GM19455 (cell line): Measurements from ENCODE around the gene ZNF274.
"Not testable (repeated sequence)": the region's sequence is repeated elsewhere in the genome, so short reads cannot be mapped to it uniquely, and the experiment has no call there.

Experiments
- ATAC-seq: cut with Tn5 transposase; IDR thresholded peaks from one replicate; pipeline ENCODE4 v1.9.1; 2021; ENCODE audit not compliant: unreplicated experiment

ZNF274 gene

DNA sequence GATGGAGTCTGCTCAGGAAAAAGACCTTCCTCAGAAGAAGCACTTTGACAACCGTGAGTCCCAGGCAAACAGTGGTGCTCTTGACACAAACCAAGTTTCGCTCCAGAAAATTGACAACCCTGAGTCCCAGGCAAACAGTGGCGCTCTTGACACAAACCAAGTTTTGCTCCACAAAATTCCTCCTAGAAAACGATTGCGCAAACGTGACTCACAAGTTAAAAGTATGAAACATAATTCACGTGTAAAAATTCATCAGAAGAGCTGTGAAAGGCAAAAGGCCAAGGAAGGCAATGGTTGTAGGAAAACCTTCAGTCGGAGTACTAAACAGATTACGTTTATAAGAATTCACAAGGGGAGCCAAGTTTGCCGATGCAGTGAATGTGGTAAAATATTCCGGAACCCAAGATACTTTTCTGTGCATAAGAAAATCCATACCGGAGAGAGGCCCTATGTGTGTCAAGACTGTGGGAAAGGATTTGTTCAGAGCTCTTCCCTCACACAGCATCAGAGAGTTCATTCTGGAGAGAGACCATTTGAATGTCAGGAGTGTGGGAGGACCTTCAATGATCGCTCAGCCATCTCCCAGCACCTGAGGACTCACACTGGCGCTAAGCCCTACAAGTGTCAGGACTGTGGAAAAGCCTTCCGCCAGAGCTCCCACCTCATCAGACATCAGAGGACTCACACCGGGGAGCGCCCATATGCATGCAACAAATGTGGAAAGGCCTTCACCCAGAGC lies 29.6 kb downstream of the ZNF274 start:
- ATAC-seq: no peak

DNA sequence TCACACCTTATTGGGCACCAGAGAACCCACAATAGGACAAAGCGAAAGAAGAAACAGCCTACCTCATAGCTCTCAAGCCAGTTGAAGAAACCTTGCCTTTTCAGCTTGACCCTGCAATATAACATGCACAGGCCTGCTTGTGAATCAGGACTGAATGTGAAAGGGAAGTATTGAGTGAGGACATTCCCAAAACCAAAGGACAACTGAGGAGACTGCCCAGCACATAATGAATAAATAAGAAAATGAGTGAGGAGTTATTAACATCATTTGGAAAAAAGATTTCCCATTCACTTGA lies 30.2 kb downstream of the ZNF274 start:
- ATAC-seq: no peak

DNA sequence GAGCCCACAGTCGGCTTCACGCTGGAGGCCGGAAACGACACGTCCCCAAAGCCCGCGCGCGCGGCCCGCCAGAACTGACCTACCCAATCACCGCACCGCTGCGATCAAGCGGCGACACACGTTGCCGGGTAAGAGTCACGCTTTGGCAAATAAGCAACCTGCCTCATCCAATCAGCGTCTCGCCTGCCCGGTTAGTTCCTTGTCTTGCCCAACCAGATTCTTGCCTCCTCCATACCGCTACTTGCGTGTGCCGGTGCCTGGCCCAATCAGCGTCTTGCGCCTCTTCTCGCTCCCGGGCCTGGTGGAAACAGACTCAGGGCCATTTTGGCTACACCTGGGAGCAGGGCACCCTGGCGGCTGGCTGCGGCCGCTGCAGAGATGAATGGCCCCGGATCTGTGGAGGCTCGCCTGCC lies 34.2 kb downstream of the ZNF274 start:
- no peak for ATAC-seq

DNA sequence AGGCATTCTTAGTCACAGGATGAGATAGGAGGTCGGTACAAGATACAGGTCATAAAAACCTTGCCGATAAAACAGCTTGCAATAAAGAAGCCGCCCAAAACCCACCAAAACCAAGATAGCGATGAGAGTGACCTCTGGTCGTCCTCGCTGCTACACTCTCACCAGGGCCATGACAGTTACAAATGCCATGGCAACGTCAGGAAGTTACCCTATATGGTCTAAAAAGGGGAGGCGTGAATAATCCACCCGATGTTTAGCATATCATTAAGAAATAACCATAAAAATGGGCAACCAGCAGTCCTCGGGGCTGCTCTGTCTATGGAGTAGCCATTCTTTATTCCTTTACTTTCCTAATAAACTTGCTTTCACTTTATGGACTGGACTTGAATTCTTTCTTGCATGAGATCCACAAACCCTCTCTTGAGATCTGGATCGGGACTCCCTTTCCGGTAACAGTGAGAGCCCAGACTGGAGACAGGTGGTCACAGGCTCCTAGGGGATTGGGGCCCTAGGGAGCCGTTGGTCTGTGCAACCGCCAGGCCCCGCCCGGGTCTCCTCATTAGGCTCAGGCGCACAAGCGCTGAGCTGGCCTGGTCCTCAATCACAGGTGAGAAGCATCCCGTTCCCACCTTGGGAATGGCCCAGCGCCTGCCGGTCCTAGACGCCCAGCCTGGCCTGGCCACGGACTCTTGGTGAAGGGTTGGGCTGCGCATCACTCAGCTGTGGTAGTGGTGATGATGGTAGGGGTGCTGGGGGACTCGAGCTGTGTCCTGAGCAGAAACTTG lies 34.9 kb downstream of the ZNF274 start:
- ATAC-seq: no peak

DNA sequence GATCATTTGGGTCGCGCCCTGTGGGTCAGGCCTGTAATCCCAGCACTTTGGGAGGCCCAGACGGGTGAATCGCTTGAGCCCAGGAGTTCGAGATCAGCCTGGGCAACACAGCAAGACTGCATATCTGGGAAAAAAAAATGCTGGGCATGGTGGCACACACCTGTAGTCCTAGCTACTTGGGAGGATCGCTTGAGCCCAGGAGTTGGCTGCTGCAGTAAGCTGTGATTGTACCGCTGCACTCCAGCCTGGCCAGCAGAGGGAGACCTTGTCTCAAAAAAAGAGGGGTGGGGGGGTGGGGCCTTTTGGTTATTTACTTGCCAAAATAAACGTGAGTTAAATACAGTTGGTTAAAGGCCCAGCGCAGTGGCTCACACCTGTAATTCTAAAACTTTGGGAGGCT lies 36.0 kb downstream of the ZNF274 start:
- ATAC-seq: no peak

DNA sequence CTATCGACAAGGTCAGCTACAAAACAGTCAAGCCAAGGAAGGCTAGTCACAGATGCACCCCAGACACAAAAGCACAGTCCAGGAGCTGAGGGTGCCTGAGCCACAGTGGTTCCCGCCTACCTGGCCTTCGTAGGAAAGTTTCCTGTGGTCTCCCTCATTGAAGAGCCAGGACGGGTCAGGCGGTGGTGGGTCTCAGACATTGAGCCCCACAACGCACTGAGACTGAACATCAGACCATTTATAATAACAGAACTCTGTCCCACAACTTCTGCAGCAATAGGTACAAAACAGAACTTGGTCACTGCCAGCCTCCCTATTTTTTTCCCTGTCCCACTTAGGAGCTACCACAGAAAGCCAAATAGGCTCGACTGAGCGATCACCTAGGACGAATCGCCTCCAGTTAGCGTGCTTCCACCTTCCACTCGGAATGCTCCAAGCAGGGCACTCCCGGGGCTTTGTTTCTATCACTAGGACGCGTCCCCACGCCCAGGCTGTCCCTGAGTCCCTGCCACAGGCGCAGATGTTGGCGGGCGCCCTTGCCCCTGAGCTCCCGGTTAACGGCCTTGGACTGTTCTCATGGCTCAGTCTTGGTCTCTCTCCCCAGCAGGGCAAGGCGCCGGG lies 45.2 kb downstream of the ZNF274 start:
- ATAC-seq: peak; percentile 30

DNA sequence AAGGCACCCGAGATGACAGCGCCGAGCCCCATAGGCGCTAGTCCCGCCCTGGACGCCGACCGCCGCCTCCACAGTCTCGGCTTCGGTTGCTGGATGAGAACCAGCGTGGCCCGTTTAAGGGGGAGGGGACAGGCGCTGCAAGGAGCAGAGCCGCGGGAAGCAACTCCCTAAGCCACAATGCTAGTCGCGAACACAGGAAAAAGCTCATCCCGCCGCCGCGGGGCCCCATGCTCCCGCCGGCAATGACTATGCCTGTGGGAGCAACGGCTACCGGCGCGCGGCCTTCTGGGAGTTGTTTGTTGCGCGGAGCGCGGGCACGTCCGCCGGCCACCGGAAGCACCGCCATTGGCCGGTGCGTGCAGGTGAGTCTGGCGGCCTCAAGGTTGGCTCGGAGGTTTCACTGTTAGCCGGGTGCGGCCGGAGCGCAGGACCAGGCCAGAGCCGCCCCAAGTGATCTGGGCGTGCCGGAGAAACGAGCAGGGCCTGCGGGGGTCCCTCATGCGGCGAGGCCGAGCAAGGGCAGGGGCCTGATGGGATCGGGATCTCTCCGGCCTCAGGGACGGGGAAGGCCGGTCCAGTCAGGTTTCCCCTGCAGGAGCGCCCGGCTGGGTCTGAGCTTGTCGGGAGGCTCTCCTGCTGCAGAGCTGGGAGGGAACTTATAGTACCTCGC lies 45.9 kb downstream of the ZNF274 start, which contains the start of gene ZNF544:
Gene ZNF544, plus strand, starts transcription at position 330 of the 670 bp plus-strand sequence. CDS start 15,110 bp downstream, outside the sequence.
- peak; percentile 88 for ATAC-seq

DNA sequence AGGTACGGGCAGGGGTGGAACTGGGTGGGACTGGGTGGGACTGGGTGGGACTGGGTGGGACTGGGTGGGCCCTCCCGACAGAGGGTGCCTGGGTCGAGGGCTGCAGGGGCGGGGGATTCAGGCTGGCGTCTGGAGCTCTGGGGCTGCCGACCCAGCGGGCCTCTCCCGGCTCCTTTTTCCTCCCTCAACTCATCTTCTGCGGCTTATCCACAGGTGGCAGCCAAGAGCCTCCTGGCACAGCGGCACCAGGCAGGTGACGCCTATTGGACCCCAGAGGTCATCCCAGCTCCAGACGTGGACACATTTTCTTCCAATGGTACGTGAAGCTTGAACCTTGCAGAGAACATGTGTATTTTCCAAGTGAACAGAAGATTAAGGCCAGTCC lies 46.4 kb downstream of the ZNF274 start:
- no peak for ATAC-seq

DNA sequence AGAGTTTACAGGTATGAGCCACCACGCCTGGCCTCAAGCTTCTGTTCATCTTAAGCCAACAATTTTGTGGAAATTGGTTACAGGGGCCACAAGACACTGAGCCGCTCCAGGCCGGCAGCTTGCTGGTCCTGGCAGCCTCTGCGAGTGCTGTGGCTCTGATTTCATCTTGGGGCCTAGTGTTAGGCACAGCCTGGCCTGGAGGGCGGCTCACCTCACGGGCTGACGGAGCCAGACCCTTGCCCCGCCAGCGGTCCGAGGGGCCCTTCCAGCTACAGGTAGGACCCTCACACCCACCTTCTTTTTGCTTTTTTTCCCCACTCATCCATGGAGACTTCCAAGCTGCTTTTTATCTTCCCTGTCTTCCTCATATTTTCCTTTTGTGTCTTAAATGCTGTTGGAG lies 54.5 kb downstream of the ZNF274 start:
- no peak for ATAC-seq

DNA sequence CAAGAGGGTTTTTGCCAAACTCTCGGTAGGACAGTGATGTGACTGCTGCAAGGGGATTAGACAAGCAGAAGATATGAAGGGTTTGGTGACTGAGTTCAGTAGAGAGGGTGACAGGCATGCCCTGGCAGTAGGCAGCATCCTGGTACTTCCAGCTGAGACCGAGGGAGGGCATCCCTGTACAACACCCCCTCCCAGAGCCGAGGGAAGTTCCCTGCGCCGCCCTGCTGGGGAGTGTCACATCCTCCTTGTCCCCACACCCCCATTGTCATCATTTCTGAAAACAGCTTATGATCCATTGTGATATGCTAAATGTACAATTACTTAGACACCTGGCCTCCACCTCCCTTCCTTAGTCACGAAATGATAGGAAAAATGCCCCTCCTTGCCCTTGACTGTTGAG lies 60.5 kb downstream of the ZNF274 start:
- no peak for ATAC-seq

DNA sequence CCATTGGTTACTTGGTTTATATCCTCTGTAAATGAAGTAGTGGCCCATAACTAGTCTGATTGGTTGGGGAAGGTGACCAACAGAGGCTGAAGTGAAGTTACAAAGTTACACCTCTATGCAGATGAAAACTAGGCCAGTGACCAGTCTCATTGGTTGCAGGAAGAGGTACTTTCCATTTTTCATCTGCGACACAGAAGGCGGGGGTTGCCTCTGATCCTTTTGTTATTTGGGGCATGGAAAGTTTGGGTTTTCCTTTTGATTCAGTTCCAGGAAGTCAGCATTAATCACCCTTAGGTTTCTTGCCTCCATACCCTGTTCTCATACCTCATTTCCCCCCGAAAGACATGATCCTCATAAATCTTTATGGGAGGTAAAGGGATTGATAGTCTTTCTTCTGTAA lies 66.0 kb downstream of the ZNF274 start:
- ATAC-seq: no peak

DNA sequence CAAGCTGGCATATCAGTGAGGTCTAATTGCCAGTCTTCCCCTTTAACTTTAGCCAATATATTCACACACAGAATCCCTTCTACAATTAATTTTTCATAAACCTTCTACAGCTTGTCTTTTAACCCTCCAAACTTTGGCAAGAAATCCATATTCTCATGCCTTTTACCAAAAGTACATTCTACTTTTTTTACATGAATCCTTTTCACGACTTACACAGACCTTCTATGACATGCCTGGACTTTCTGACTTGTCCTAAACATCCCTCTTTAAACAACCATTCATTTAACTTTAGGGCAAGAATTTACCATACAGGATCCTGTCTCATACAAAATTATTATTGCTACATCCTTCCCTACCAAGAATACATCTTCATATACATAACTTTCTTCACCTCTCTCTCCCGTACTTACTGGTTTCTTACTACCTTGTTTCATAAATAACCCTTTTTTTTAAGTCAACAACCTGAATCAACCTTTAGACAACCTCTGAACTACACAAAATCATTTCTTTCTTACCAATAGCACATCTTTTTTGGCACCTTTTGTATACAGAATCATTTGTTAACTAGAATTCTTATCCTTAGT lies 69.3 kb downstream of the ZNF274 start:
- no peak for ATAC-seq

DNA sequence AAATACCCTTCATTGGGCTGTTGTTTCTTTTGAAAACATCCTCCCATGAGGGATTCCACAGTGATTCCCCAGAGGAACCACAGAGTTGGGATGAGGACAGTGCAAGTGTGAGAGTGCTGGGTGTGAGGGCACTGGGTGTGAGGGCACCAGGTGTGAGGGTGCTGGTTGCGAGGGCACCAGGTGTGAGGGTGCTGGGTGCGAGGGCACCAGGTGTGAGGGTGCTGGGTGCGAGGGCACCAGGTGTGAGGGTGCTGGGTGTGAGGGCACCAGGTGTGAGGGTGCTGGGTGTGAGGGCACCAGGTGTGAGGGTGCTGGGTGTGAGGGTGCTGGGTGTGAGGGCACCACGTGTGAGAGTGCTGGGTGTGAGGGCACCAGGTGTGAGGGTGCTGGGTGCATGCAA lies 75.4 kb downstream of the ZNF274 start:
- not testable (repeated sequence) for ATAC-seq

DNA sequence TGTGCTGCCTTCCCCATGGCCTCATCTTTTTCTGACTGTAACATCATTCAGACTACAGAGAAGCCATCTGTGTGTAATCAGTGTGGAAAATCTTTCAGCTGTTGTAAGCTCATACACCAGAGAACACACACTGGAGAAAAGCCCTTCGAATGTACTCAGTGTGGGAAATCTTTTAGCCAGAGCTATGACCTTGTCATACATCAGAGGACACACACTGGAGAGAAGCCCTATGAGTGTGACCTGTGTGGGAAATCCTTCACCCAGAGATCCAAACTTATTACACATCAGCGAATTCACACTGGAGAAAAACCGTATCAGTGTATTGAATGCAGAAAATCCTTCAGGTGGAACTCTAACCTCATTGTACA lies 78.7 kb downstream of the ZNF274 start:
- ATAC-seq: no peak

DNA sequence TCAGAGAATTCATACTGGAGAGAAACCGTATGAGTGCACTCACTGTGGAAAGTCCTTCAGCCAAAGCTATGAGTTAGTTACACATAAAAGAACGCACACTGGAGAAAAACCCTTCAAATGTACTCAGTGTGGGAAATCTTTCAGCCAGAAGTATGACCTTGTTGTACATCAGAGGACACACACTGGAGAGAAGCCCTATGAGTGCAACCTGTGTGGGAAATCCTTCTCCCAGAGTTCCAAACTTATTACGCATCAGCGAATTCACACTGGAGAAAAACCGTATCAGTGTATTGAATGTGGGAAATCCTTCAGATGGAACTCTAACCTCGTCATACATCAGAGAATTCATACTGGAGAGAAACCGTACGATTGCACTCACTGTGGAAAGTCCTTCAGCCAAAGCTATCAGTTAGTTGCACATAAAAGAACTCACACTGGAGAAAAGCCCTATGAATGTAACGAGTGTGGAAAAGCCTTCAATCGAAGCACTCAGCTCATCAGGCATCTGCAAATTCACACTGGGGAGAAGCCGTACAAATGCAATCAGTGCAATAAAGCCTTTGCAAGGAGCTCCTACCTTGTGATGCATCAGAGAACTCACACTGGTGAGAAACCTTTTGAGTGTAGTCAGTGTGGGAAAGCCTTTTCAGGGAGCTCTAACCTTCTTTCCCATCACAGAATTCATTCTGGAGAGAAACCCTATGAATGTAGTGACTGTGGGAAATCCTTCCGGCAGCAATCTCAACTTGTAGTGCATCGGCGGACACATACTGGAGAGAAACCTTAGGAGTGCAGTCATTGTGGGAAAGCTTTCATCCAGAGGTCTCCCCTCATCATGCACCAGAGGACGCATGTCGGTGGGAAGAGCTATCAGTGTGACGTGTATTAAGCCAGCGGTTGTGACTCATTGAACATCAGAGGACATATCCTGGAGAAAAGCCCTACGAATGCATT lies 79.4 kb downstream of the ZNF274 start:
- no peak for ATAC-seq

DNA sequence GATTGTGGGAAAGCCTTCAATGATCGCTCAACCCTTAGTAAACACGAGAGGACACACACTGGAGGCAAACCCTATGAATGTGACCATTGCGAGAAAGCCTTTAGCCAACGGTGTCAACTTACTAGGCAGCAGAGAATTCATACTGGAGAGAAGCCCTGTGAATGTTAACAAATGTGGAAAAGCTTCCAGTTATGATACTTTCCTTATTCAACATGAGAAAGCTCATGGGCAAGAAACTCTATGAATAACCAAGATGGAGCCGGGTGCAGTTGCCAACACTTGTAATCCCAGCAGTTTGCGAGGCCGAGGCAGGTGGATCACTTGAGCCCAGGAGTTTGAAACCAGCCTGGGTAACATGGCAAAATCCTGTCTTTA lies 80.0 kb downstream of the ZNF274 start:
- no peak for ATAC-seq
